ENCODE measurements around the gene SYP. TPM values are rescaled to one million over a fixed set of nuclear protein-coding genes. Genes with fewer than 3 reads are reported as not detected.

The SYP gene
- total RNA-seq, 1 experiment from 2014 or later = 7.0 TPM

- no peak for TF ChIP-seq ZNF532 (CRISPR knock-in tag; IDR thresholded peaks at IDR 0.05; ENCODE audit: borderline replicate concordance)
- TF ChIP-seq IRF2 (CRISPR knock-in tag; IDR thresholded peaks at IDR 0.05; ENCODE audit: borderline replicate concordance, low read depth) = no peak
- no peak for TF ChIP-seq ZNF263 (CRISPR knock-in tag; IDR thresholded peaks at IDR 0.05; ENCODE audit: low read depth)
- TF ChIP-seq ATF2 (CRISPR knock-in tag; IDR thresholded peaks at IDR 0.05; ENCODE audit: borderline replicate concordance, low read depth) = no peak
- no peak for TF ChIP-seq SMAD4 (CRISPR knock-in tag; IDR thresholded peaks at IDR 0.05)
- no peak for TF ChIP-seq HMGXB4 (CRISPR knock-in tag; IDR thresholded peaks at IDR 0.05)
- TF ChIP-seq ETV6 (CRISPR knock-in tag; IDR thresholded peaks at IDR 0.05) = no peak
- TF ChIP-seq RELA (CRISPR knock-in tag; IDR thresholded peaks at IDR 0.05; ENCODE audit: borderline replicate concordance) = no peak
Measured at GRCh38 chrX:49249616-49250015, 49.6 kb upstream of the SYP start (continued).

- Mint-ChIP-seq H3K27me3 (ENCODE audit: low read depth) (no peaks in the 10 kb centered on the region), H3K9me3 (no peaks in the 10 kb centered on the region), H3K27ac (no peak overlapping the region), H3K36me3 (peaks cover 1% of the 10 kb centered on the region; the same call in 1 of the 2 replicates), H3K4me3 (no peak overlapping the region), H3K4me1 (no peaks in the 10 kb centered on the region)
- DNase-seq (ENCODE audit: low spot score) = no peak
- no peak for ATAC-seq
- TF ChIP-seq MAX (CRISPR knock-in tag; IDR thresholded peaks at IDR 0.05) = no peak
- TF ChIP-seq IRF1 (CRISPR knock-in tag; IDR thresholded peaks at IDR 0.05) = no peak
- no peak for TF ChIP-seq ZNF219 (CRISPR knock-in tag; IDR thresholded peaks at IDR 0.05; ENCODE audit: borderline replicate concordance)
- TF ChIP-seq OVOL2 (CRISPR knock-in tag; IDR thresholded peaks at IDR 0.05; ENCODE audit: borderline replicate concordance) = no peak
- ChIA-PET CTCF (no interaction called here), POLR2A (no interaction called here)
Measured at GRCh38 chrX:49249071-49249470, 49.1 kb upstream of the SYP start.

GRCh38 chrX:49247916-49248811, 48.2 kb upstream of the SYP start:
- Mint-ChIP-seq H3K27me3 (ENCODE audit: low read depth) (no peaks in the 10 kb centered on the region), H3K4me1 (no peaks in the 10 kb centered on the region), H3K27ac (no peak overlapping the region), H3K36me3 (peaks cover 3% of the 10 kb centered on the region; the same call in 1 of the 2 replicates), H3K9me3 (no peaks in the 10 kb centered on the region), H3K4me3 (no peak overlapping the region)
- no peak for ATAC-seq
- no peak for DNase-seq (ENCODE audit: low spot score)
- POLR2A ChIA-PET = no interaction called here
- CTCF ChIA-PET = no interaction called here
- no peak for TF ChIP-seq CREB1 (CRISPR knock-in tag; IDR thresholded peaks at IDR 0.05)
- no peak for TF ChIP-seq FOXJ3 (CRISPR knock-in tag; IDR thresholded peaks at IDR 0.05; ENCODE audit: borderline replicate concordance)
- TF ChIP-seq ZNF263 (CRISPR knock-in tag; IDR thresholded peaks at IDR 0.05; ENCODE audit: low read depth) = no peak
- no peak for TF ChIP-seq ZBTB43 (CRISPR knock-in tag; IDR thresholded peaks at IDR 0.05)
- no peak for TF ChIP-seq USF1 (CRISPR knock-in tag; IDR thresholded peaks at IDR 0.05)
- no peak for TF ChIP-seq CREM (CRISPR knock-in tag; IDR thresholded peaks at IDR 0.05)
- no peak for TF ChIP-seq NR1H2 (CRISPR knock-in tag; IDR thresholded peaks at IDR 0.05)
- no peak for TF ChIP-seq ESRRA (CRISPR knock-in tag; IDR thresholded peaks at IDR 0.05; ENCODE audit: borderline replicate concordance)
- TF ChIP-seq ZNF138 (CRISPR knock-in tag; conservative IDR thresholded peaks at IDR 0.05) = no peak
- no peak for TF ChIP-seq ETV6 (CRISPR knock-in tag; IDR thresholded peaks at IDR 0.05)
- no peak for TF ChIP-seq ZNF317 (CRISPR knock-in tag; IDR thresholded peaks at IDR 0.05; ENCODE audit: borderline replicate concordance, low read depth)
